Tibial nerve (tissue), 4 donors: ENCODE measurements around the gene PUS10. TPM values are rescaled to one million over a fixed set of nuclear protein-coding genes. Genes with fewer than 3 reads are reported as not detected.

ENCODE experiments used
- DNase-seq, 2 donors: peaks; one replicate each; pipeline ENCODE4 v3.0.0-alpha.2; 2019; ENCODE audit warnings: low spot score in 2 of 2
- H3K27ac ChIP-seq, 4 donors: fragments of 200-600 bp; sonication (generic) in 3 of 4; one replicate each; pipeline ENCODE4 v1.5.1; 2017 to 2019; ENCODE audit warnings: mild to moderate bottlenecking in 1 of 4
- H3K27me3 ChIP-seq, 2 donors: fragments of 200-600 bp; sonication (generic) in 1 of 2; one replicate each; pipeline versions ENCODE4 v1.5.1 to v1.6.0; 2017 to 2019
- H3K36me3 ChIP-seq, 3 donors: fragments of 200-600 bp; sonication (generic); one replicate each; pipeline ENCODE4 v1.5.1; 2018 to 2019
- H3K4me1 ChIP-seq, 4 donors: fragments of 200-600 bp; sonication (generic) in 3 of 4; one replicate each; pipeline ENCODE4 v1.5.1; 2017 to 2019
- H3K4me3 ChIP-seq, 4 donors: fragments of 200-600 bp; sonication (generic) in 3 of 4; one replicate each; pipeline ENCODE4 v1.5.1; 2017 to 2019; ENCODE audit warnings: mild to moderate bottlenecking in 1 of 4, moderate library complexity in 1 of 4
- H3K9me3 ChIP-seq, 4 donors: fragments of 200-600 bp; sonication (generic) in 3 of 4; one replicate each; pipeline ENCODE4 v1.5.1; 2017 to 2019
- EP300 ChIP-seq, 2 donors: sonication (generic); formaldehyde crosslinking; IDR thresholded peaks; one replicate each; pipeline ENCODE4 v1.6.1; 2017; ENCODE audit warnings: antibody characterized with exemption in 2 of 2, mild to moderate bottlenecking in 1 of 2
- POLR2A ChIP-seq, 2 donors: fragments of 450-650 bp; IDR thresholded peaks; one replicate each; pipeline ENCODE4 v1.6.1; 2017; ENCODE audit warnings: antibody characterized with exemption in 2 of 2, mild to moderate bottlenecking in 2 of 2, moderate library complexity in 2 of 2
- WGBS, 2 donors: methylation state at CpG; one replicate each; pipeline ENCODE4 v1.1.5; 2018; 5-methylcytosine and 5-hydroxymethylcytosine counted together
- total RNA-seq, 4 donors: library from RNA; depleted of rRNA; stranded (reverse); fragments of >200 nt; gene quantifications; one replicate each; pipeline ENCODE4 v1.1.0, GENCODE V29; 2016
- TF ChIP-seq, protein P1 (sequence below), 5 experiments: fragments of 200-600 bp in 3 of 5; fragments of 450-650 bp in 2 of 5; sonication (generic) in 3 of 5; IDR thresholded peaks; one replicate each; pipeline ENCODE4 v1.5.1; 2016 to 2019; ENCODE audit warnings: antibody characterized with exemption in 5 of 5, mild to moderate bottlenecking in 3 of 5, moderate library complexity in 2 of 5

PUS10 gene
- total RNA-seq, 4 donors from 2014 or later, result 3.0 to 14.2 (median 6.2) TPM

DNA sequence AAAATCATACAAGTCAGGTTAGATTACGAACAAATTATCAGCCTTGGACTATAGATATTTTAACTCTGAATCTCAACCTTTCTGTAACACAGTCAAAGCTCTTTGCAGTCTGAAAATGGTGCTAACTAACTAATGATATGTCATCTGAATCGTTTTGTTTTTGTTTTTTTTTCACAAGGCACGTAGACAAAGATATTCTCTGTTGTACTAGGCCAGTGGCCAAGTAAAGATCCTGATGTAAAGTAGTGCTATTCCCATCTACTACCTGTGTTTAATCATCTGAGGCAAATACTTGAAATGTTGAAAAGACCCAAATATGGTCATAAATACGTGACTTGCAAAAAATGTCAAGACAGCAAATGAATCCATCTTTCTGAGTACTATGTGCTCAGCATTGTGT lies 71.0 kb downstream of the PUS10 start:
- WGBS, 2 donors, result 80 to 82% methylated on average over 4 of the region's 4 CpGs
- no peak for TF ChIP-seq EP300 (IDR thresholded peaks at IDR 0.05)
- TF ChIP-seq, protein P1, sequence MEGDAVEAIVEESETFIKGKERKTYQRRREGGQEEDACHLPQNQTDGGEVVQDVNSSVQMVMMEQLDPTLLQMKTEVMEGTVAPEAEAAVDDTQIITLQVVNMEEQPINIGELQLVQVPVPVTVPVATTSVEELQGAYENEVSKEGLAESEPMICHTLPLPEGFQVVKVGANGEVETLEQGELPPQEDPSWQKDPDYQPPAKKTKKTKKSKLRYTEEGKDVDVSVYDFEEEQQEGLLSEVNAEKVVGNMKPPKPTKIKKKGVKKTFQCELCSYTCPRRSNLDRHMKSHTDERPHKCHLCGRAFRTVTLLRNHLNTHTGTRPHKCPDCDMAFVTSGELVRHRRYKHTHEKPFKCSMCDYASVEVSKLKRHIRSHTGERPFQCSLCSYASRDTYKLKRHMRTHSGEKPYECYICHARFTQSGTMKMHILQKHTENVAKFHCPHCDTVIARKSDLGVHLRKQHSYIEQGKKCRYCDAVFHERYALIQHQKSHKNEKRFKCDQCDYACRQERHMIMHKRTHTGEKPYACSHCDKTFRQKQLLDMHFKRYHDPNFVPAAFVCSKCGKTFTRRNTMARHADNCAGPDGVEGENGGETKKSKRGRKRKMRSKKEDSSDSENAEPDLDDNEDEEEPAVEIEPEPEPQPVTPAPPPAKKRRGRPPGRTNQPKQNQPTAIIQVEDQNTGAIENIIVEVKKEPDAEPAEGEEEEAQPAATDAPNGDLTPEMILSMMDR (IDR thresholded peaks at IDR 0.05), result no peak
- TF ChIP-seq POLR2A (IDR thresholded peaks at IDR 0.05), result no peak
- H3K36me3 ChIP-seq, result peaks cover 0 to 39% (median 0%) of the 10 kb centered on the region in 3 donors
- H3K4me1 ChIP-seq, result no peaks in the 10 kb centered on the region
- H3K27ac ChIP-seq, result no peak overlapping the region
- H3K27me3 ChIP-seq, result no peaks in the 10 kb centered on the region
- DNase-seq, result no peak
- no peak overlapping the region for H3K4me3 ChIP-seq
- H3K9me3 ChIP-seq, result no peaks in the 10 kb centered on the region

- TF ChIP-seq, protein P1 (IDR thresholded peaks at IDR 0.05), result no peak
- no peak for TF ChIP-seq POLR2A (IDR thresholded peaks at IDR 0.05)
- no peak for TF ChIP-seq EP300 (IDR thresholded peaks at IDR 0.05)
- H3K36me3 ChIP-seq, result peaks cover 0 to 31% (median 0%) of the 10 kb centered on the region in 3 donors
Observed at GRCh38 chr2:60945341-60945740, 72.7 kb downstream of the PUS10 start.

DNA sequence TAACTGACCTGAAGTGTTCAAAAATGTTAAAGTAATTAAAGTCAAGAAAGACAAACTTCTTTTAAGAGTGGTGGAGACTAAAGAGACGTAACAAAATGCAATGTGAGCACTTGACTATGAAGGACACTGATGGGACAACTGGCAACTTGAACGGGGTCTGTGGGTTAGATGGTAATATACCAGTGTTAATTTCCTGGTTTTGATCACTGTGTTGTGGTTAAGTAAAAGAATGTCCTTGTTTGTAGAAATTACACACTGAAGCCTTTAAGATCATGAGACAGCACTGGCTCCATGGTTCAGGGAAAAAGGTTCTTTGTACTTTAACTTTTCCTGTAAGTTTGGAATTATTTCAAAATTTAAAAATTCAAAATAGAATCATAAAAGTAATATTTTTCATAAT lies 78.4 kb downstream of the PUS10 start:
- H3K27me3 ChIP-seq, result no peaks in the 10 kb centered on the region
- peaks cover 0 to 34% (median 2%) of the 10 kb centered on the region in 3 donors for H3K36me3 ChIP-seq
- no peak overlapping the region for H3K27ac ChIP-seq
- H3K4me3 ChIP-seq, result no peak overlapping the region
- H3K4me1 ChIP-seq, result peaks cover 0 to 6% (median 0%) of the 10 kb centered on the region in 4 donors
- 54 to 58% methylated on average over 2 of the region's 2 CpGs for WGBS, 2 donors
- no peak for DNase-seq
- TF ChIP-seq, protein P1 (IDR thresholded peaks at IDR 0.05), result no peak
- TF ChIP-seq POLR2A (IDR thresholded peaks at IDR 0.05) (no peak), EP300 (IDR thresholded peaks at IDR 0.05) (no peak)
- no peaks in the 10 kb centered on the region for H3K9me3 ChIP-seq

More at GRCh38 chr2:60945341-60945740, 72.7 kb downstream of the PUS10 start:
- Histone ChIP-seq H3K9me3 (no peaks in the 10 kb centered on the region), H3K27ac (no peak overlapping the region), H3K4me3 (no peak overlapping the region), H3K4me1 (no peaks in the 10 kb centered on the region), H3K27me3 (no peaks in the 10 kb centered on the region)
- DNase-seq, result no peak
- 60 to 69% methylated on average over 2 of the region's 2 CpGs for WGBS, 2 donors

DNA sequence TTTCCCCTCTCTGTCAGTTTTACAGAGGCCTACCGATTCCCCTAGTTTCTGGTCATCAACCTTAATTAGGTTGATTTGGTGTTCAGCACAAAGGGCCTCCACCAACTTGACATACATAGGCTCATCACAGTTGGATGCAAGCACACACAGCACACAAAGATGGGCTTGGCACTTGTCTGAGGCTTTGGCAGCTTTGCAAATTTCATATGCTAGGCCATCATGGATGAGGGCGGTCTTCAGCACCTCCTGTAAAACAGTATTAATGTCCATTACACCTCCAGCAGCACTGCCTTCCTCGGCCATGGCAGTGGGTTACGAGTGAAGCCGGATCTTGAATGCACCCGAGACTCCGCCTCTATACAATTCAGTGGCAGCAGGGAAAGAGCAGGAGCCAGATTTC lies 79.8 kb downstream of the PUS10 start:
- Histone ChIP-seq H3K9me3 (no peaks in the 10 kb centered on the region), H3K27ac (no peak overlapping the region), H3K4me1 (peaks cover 0 to 18% (median 0%) of the 10 kb centered on the region in 4 donors), H3K36me3 (peaks cover 0 to 23% (median 2%) of the 10 kb centered on the region in 3 donors), H3K4me3 (no peak overlapping the region), H3K27me3 (no peaks in the 10 kb centered on the region)
- TF ChIP-seq POLR2A (IDR thresholded peaks at IDR 0.05), result no peak
- TF ChIP-seq EP300 (IDR thresholded peaks at IDR 0.05), result no peak
- TF ChIP-seq, protein P1 (IDR thresholded peaks at IDR 0.05), result no peak
- DNase-seq, result no peak
- 96% methylated on average over 7 of the region's 7 CpGs for WGBS, 2 donors

DNA sequence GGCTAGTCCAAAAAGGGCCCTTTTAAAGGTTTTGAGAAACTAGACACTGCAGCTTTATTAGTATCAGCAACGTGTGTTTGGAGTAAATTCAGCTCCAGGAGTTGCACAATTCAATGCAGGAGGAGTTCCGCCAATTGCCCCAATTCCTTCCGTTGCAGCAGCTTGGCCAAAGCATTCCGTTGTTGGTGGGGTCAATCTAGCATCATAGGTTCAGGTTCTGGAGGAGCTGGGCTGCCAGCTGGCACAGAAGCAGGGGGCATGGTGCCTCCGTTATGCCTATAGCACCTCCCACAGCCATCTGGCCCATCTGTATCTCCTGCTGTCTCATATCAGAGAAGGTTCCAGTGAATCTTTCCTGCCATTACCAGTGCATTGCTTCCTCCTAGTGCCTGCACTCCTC lies 81.3 kb downstream of the PUS10 start:
- WGBS, 2 donors, result 75 to 86% methylated on average over 5 of the region's 5 CpGs
- peaks cover 0 to 18% (median 0%) of the 10 kb centered on the region in 4 donors for H3K4me1 ChIP-seq
- H3K4me3 ChIP-seq, result no peak overlapping the region
- H3K36me3 ChIP-seq, result peaks cover 2 to 36% (median 4%) of the 10 kb centered on the region in 3 donors
- TF ChIP-seq EP300 (IDR thresholded peaks at IDR 0.05), result no peak
- TF ChIP-seq POLR2A (IDR thresholded peaks at IDR 0.05), result no peak
- TF ChIP-seq, protein P1 (IDR thresholded peaks at IDR 0.05), result no peak
- H3K9me3 ChIP-seq, result no peaks in the 10 kb centered on the region
- no peaks in the 10 kb centered on the region for H3K27me3 ChIP-seq
- H3K27ac ChIP-seq, result no peak overlapping the region
- no peak for DNase-seq
